NCI-H1694 treated with DMSO at 0.1 percent for 48 hours (cell line): ENCODE data around the gene PRKCA.
A peak's percentile ranks its signal among the peaks of the same experiment; 100 is the strongest.

Experiments used
- DNase-seq: peaks from one replicate; lab custom pipeline; 2025; lab: John Stamatoyannopoulos, UW

The PRKCA gene

GRCh38 chr17:66547151-66547865 lies 244.9 kb downstream of the PRKCA start:
- no peak for DNase-seq

GRCh38 chr17:66548158-66548557 lies 245.7 kb downstream of the PRKCA start:
- DNase-seq: no peak

- DNase-seq: no peak
Measured at GRCh38 chr17:66548659-66549310, 246.4 kb downstream of the PRKCA start.

- DNase-seq: no peak
Measured at GRCh38 chr17:66549311-66549704, 246.9 kb downstream of the PRKCA start.

GRCh38 chr17:66549731-66550207 lies 247.4 kb downstream of the PRKCA start:
- no peak for DNase-seq

- DNase-seq: no peak
Measured at GRCh38 chr17:66551839-66552238, 249.4 kb downstream of the PRKCA start.

GRCh38 chr17:66552371-66552770 lies 250.0 kb downstream of the PRKCA start:
- no peak for DNase-seq

GRCh38 chr17:66555605-66556004 lies 253.2 kb downstream of the PRKCA start:
- no peak for DNase-seq

- DNase-seq: no peak
Measured at GRCh38 chr17:66557200-66557599, 254.8 kb downstream of the PRKCA start.

GRCh38 chr17:66557886-66558285 lies 255.5 kb downstream of the PRKCA start:
- DNase-seq: no peak

GRCh38 chr17:66560691-66561090 lies 258.3 kb downstream of the PRKCA start:
- DNase-seq: no peak

GRCh38 chr17:66562119-66562518 lies 259.7 kb downstream of the PRKCA start:
- DNase-seq: no peak

GRCh38 chr17:66564992-66565465 lies 262.6 kb downstream of the PRKCA start:
- no peak for DNase-seq

- peak; percentile 9 for DNase-seq
Measured at GRCh38 chr17:66567234-66568170, 265.1 kb downstream of the PRKCA start.

- DNase-seq: no peak
Measured at GRCh38 chr17:66569572-66569971, 267.2 kb downstream of the PRKCA start.

GRCh38 chr17:66570447-66571195 lies 268.2 kb downstream of the PRKCA start:
- DNase-seq: no peak

- DNase-seq: no peak
Measured at GRCh38 chr17:66571745-66572144, 269.3 kb downstream of the PRKCA start.

- DNase-seq: no peak
Measured at GRCh38 chr17:66573078-66573477, 270.7 kb downstream of the PRKCA start.

- no peak for DNase-seq
Measured at GRCh38 chr17:66574123-66574522, 271.7 kb downstream of the PRKCA start.

GRCh38 chr17:66576473-66576872 lies 274.1 kb downstream of the PRKCA start:
- DNase-seq: no peak

- no peak for DNase-seq
Measured at GRCh38 chr17:66577041-66577440, 274.6 kb downstream of the PRKCA start.
